ENCODE data around the gene SULT1B1.

GRCh38 chr4:69710580-69710979, 49.8 kb downstream of the SULT1B1 start:
- TF ChIP-seq POLR2A (IDR thresholded peaks at IDR 0.05; ENCODE audit: low read length) (no peak), GATA1 (IDR thresholded peaks at IDR 0.05; ENCODE audit: low read depth, low read length) (no peak)

Measured in erythroblast (primary cell).